GM21737 (cell line): ENCODE results near the gene EPYC.
"Not testable (repeated sequence)": the region's sequence is repeated elsewhere in the genome, so short reads cannot be mapped to it uniquely, and the experiment has no call there.

Experiments
- ATAC-seq: cut with Tn5 transposase; IDR thresholded peaks from one replicate; pipeline ENCODE4 v1.9.1; 2021; ENCODE audit warnings: mild to moderate bottlenecking, moderate library complexity; ENCODE audit not compliant: unreplicated experiment

EPYC gene

DNA sequence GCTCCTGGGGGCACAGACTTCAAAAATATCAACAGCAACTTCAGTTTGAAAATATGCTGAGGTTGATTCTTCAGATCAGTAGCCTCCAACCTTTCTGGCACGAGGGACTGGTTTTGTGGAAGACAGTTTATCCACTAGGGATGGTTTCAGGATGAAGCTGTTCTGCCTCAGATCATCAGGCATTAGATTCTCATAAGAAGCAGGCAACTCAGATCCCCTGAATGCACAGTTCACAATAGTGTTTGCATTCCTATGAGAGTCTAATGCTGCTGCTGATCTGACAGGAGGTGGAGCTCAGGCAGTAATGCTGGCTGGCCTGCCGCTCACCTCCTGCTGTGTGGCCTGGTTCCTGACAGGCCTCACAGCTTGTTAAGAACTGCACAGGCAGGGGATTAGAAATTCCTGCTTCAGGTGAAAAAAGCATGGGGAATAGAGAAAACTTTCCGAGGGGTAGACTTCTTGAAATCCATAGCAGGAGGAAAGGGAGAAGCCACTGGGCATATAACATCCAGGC is 12.8 kb downstream of the EPYC start:
- no peak for ATAC-seq

DNA sequence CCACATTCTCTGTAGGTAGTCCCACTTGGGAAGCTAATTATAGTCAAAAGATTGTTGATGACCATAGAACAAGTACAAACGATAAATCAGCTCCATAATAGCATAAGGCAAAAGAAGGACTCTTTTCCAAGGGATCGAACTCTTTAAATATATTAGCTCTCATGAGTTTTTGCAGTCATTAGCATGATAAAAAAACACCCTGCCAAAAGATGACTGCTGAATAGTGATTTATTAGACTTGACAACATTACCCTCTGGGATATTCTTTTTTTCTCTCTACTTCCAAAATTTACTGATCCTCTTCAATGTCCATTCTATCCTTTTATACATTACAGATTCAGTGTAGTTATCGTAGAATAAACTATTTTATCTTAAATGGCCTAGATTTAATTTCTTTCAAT is 14.2 kb downstream of the EPYC start:
- no peak for ATAC-seq

DNA sequence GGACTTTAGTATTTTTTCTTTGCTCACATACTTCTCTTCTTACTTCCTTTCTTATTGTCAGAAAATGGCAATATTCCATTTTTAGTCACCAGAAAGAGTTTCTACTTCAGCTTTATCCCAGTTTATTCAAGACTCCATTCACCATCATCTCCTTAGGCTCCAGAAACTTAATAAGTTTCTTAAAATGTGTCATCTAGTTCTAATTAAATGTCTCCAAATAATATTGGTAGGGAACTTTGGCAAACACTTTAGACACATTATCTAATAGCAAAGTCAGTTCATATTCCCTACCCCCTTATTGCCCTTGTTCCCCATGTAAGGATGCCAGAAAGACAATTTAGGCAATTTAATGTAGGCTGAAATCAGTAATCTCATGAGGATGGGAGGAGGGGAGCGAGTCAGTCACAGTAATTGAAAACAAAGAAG is 15.1 kb downstream of the EPYC start:
- ATAC-seq: no peak

DNA sequence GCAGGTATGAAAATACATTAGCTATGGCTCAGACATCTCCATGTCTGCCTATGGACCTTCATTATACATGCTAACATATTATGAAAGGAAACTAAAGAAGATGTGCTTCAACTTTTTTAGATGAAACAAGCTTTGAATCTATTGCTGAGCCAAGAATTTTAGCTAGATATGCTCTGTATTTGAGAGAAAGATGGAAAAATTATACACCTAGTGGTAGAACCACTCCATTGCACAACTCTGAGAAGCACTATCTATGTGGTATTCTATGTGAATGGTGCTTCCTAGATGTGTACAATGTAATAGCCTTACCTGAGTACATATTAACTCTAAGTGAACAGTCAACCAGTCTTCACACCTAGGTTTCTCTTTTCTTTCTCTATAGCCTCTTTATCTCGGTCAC is 17.3 kb downstream of the EPYC start:
- no peak for ATAC-seq

DNA sequence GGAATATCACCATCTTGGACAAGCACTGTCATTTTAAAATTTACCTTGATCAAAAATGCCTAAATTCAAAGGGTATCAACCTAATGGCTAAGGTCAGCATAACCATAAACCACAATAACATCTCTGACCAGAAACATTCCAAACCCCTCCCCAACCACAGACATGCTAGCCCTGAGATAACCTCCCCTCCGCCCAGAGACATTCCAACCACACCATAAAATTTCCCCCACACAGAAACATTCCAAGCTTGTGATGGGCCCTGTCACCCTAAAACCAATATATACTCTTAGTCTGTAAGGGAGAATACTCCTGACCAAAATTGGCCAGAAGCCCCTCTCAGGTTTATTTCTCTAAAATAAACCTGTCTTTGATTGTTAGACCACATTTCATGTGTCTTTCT is 17.7 kb downstream of the EPYC start:
- ATAC-seq: no peak

DNA sequence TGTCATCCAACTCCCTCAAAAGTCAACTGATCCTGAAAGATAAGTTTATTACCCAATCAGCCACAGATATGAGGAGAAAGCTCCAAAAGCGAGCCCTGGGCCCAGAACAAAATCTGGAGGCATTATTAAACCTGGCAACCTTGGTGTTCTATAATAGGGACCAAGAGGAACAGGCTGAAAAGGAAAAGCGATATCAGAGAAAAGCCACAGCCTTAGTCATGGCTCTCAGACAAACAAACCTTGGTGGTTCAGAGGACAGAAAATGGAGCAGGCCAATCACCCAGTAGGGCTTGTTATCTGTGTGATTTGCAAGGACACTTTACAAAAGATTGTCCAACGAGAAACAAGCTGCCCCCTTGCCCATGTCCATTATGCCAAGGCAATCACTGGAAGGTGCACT is 19.4 kb downstream of the EPYC start:
- ATAC-seq: not testable (repeated sequence)

DNA sequence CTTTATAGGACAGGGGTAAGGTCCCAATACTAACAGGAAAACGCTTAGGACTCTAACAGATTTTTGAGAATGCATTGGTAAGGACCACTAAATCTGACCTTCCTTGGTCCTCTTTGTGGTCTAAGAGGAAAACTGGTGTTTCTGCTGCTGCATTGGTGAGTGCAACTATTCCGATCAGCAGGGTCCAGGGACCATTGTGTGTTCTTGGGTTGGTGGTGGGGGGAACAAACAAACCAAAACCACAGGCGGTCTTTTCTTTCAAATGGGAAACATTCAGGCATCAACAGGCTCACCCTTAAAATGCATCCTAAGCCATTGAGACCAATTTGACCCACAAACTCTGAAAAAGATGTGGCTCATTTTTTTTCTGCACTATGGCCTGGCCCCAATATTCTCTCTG is 20.7 kb downstream of the EPYC start:
- ATAC-seq: no peak

DNA sequence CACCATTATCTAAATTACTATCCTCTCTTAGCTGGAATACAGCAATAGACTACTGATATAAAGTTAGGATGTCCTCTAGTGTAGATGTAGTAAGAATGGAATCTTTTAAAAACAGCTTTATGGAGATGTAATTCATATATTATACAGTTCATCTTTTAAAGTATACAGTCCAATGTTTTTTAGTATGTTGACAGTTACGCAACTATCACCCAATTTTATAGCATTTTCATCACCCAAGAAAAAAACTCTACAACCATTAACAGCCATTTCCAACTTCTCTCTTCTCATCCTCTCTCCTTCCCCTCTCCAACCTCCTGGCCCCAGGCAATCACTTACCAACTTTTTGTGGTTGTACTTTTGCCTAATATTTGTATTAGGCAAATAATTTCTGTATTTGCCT is 22.6 kb downstream of the EPYC start:
- no peak for ATAC-seq

DNA sequence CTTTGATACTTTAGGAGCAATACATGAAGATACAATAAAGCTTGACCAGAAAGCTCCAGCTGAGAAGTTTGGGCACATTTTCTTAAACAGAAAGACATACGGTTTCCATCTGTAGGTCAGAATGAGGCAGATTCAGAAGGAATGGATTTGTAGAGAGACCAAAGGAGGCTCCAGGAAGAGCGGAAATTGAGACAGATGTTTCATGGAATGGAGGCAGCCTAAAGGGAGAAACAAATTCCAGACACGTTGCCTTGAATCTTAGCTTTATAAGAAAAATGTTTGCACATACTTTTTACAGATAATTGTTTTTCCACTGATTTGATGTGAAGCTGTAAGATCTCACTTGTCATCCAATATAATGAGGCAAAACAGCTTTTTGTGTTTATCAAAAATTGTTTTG is 24.8 kb downstream of the EPYC start:
- ATAC-seq: no peak

DNA sequence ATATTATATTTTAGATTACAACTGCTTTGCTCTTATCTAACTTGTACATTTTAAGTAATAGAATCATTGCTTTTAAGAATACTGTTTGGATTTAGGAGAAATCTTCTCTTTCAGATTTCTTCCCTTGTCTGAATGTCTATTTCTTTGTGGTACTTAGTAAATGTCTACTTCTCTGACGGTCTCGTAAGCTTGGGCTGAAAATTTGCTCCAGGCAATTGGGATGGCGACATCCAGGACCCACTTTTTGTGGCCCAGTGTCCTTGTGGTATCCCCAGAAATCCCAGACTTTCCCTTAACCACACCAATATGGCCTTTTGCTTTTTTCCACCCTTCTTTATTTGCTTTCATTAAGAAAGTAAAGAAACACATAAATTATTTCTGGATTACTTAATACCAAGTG is 25.8 kb downstream of the EPYC start:
- no peak for ATAC-seq

DNA sequence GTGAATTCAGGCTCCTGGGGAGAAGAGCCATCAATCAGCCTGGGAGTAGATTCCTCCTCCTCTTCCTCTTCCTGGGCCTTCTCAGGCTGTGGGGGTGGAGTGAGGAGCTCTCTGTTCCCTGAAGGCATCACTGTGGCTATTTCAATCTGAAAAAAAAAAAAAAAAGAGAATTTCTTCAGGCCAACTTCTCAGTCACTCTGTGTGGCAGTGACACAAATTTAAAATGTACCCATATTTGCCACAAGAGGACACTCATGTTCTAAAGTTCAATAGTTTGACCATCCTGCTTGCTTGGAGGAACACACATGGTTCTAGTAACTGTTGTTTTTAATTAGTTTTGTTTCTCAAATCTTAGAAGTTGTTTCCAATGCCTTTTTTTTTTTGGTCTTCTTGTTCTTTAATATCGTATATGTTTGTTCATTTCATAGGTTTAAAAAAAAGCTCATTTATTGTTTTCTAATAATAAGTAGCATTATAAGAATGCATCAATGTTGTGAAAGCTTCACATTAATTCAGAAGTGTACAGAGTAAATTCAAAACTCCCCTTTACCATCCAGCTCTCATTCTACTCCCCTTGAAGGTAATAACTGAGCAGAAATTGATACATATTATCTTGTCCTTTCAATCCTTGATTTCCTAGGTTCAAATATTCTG is 26.5 kb downstream of the EPYC start:
- no peak for ATAC-seq

DNA sequence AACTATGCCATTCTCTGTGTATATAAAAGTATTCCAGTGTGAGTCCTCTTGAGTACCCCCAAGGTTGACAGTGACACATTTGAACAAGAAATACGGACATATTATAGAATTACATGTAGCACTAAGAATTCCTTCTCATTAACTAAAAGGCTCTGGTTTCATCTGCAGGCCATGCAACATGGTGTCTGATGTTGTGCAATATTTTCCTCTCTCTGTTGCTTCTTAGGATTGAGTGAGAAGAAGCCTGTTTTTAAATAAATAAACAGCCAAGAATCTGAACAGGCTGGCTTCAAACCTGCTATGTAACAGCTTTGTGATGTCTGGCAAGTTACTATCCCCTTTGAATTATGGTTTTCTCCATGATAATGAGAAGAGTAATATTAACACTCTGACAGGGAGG is 27.5 kb downstream of the EPYC start:
- ATAC-seq: no peak

DNA sequence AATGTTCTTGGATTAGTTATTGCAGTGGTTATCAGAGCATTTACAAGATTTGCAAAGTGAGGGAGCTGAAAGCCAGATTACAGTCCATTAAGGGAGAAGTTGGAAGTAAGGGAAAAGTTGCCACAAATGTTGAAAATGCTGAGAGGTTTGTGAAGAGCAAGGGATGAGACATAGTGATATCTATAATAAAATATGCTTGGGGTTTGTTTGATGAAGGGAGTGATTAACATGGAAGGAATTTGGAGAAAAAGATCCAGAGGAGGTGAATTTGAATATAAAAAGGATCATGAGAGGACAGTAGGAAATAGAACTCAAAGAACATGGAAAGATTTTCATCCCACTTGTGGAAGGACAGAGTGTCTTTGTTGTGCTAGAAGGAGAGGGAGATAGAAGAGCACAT is 30.5 kb downstream of the EPYC start:
- ATAC-seq: no peak

DNA sequence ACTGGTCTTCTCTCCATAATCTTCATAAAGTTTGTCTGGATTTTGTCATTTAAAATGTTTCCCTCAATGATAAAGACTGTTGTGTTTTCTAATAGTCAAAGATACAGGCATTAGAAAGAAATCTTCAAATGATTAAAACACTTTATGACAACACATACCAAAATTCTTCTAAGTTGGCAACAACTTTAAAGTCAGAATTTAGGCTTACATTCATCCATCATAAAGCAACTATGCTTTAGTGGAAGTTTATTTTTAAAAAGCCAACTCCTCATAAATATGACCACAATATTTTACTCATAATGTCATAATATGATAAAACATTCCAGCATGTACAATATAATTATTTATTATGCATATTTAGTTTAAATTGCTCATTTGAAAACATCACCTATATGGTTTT is 32.5 kb downstream of the EPYC start:
- ATAC-seq: no peak

DNA sequence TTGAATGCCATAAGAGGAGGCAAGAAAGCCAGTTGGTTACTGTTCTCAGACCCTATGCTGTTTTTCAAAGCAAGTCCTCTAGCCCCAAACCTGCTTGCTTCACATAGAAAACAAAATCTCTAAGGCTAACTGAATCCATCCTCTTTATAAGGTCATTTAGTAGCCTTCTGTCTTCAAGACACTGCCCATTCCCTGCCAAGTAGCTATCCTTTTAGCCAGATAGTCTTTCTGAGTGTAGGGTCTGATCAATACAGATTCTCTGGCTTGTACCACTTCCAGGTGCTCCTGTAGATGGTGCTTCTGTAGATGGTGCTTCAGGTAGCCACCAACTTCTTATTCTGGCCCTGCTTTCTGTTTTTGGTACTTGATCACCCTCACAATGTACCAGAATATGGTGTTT is 33.9 kb downstream of the EPYC start:
- ATAC-seq: no peak

DNA sequence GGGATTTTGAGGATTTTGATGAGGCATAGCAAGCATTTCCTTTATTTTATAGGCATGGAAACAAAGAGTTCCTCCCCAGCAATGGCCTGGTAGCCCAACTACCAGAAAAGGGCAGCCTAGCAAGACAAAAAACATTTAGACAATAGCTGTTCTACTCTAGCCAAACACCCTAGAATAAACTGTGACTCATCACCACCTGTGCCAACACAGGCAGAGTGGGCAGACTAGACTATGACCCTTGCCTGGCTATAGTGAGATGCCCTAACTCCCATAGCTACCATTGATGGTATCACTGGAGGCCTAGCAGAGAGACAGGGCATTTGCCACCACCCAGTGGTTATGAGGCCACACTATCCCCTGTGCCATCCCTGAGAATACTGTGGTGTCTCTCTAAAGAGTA is 34.3 kb downstream of the EPYC start:
- ATAC-seq: no peak

DNA sequence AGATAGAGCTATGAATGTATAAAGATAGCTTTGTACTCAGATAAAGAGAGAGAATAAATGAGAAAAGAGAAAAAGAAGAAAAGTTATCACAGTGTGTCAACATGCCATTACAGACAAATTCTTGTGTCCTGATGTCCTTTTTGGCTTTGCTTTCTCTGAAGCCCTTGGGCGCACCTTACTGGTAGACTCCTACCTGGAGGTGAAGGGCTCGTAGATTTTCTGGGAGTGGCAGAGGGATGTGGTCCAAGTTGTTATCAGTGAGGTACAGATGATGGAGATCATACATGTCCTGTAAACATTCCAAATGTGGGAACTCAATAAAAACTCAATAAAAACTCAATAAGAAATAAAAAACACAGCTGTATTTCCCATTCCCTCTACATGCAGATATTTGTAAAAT is 34.9 kb downstream of the EPYC start:
- no peak for ATAC-seq

DNA sequence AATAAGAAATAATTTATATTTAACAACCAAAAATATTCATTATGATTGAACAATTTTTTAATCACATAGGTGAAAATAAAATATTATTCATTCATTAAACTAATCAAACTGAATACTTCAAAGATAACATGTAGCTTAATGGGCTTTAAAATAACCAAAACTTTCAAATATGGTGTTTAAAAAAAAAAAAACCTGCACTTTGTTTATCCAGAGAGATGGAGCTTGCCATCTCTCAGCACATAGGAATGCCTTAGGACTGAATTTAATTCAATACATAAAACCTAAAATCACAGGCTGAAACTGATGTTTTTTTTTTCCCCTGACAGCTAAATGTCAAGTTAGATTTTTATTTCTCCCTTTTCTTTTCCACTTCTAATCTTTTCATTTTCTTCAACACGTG is 35.4 kb downstream of the EPYC start:
- ATAC-seq: no peak

DNA sequence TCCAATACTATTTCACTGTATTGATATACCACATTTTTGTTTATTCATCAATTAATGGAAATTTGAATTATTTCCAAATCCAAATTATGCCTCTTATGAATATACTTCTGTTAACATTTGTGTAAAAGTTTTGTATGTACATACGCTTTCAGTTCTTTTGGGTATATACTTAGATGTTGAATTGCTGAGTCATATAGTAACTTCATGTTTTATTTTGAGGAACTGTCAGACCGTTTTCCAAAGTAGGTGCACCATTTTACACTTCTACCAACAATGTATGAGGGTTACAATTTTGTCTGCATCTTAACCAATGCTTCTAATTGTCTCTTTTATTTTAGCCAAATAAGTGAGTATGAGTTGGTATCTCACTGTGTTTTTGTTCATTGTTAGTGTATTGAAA is 39.6 kb downstream of the EPYC start:
- no peak for ATAC-seq

DNA sequence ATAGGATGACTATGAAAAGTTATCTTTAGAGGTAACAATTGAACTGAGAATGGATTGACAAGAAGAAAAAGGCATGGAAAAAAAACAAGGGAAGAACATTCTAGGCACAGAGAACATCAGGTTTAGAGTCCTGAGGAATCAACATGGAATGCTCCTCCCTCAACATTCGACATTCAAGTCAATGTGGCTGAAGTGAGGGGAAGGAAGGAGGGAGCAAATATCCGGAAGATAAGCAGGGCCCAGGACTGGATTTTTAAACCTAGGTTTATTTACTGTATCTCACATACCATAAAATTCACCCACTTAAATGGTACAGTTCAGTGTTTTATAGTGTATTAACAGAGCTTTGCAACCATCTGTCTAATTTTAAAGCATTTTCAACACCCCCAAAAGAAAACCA is 40.2 kb downstream of the EPYC start:
- no peak for ATAC-seq

DNA sequence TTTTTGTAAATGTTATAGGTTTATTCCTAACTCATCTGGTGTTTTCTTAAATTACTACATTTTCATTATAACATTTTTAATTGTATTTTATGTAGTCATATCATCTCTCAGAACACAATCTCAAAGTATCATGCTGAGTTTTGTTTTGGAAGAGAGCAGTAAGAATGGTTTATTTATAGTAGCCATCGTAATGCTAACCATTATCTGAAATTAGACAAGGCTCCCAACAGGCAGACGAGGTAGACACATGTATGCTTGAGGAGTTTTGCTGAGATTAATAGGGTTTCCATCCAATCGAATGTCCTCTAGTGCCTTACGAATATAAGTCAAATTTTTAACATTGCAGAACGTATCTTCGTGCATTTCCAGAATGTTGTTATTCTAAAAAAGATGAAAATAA is 40.8 kb downstream of the EPYC start:
- no peak for ATAC-seq

DNA sequence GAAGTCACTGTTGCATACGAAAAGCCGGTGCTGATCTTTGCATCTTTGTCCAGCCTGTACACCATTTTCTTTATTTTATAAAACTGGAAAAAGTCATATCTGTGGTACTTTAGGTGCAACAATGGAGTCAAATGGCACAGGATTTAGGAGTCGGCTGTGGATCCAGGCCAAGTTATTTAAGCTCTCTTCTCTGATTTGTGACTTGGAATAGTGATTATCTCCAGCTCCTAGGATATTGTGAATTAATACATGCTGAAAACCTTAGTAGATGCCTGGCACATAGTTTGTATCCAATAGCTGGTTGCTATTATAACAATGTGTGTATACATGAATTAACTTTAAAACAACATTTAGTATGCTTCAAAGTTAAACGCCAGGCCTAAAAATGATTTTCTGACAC is 43.6 kb downstream of the EPYC start:
- no peak for ATAC-seq

DNA sequence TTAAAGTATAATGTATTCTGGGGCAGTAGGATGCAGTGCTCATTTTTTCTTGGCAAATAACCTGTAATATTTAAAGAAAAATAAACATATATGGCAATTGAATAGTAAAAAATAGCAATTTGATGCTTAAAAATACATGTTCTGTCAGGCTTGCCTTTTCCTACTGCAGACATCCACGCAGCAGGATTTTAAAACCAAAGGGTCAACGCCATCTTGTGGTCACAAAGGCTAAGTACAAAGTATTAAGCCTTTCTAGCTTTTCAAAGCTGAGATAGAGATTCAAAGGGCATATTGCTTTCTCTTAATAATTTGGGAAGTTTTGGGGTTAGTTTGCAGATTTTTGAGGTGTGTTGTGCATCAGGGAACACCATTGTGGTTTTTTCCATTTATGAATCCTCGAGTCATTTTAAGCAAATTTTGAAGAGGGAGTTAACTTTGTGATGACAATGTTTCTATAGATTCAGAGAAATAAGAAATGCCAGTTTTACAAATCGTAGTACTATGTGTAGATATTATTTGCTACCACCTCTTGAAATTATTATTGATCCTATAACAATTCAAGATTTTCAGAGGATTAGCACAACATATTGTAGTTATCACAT is 45.1 kb downstream of the EPYC start:
- ATAC-seq: no peak
